ENCODE results near the gene KLHL1. TPM values are rescaled to one million over a fixed set of nuclear protein-coding genes. Genes with fewer than 3 reads are reported as not detected.
A peak's percentile ranks its signal among the peaks of the same experiment; 100 is the strongest.

Gene KLHL1
- total RNA-seq, 1 donor from 2014 or later = not detected

- no peak overlapping the region for H3K27ac Mint-ChIP-seq (ENCODE audit: unreplicated experiment)
- no peak for TF ChIP-seq CTCF (IDR thresholded peaks at IDR 0.05; ENCODE audit: unreplicated experiment)
- no peaks in the 10 kb centered on the region for H3K27me3 Mint-ChIP-seq (ENCODE audit: unreplicated experiment)
- no peaks in the 10 kb centered on the region for H3K4me1 Mint-ChIP-seq (ENCODE audit: unreplicated experiment)
- H3K9me3 Mint-ChIP-seq (ENCODE audit: unreplicated experiment) = no peaks in the 10 kb centered on the region
- no peaks in the 10 kb centered on the region for H3K36me3 Mint-ChIP-seq (ENCODE audit: low read depth, unreplicated experiment)
- H3K4me3 Mint-ChIP-seq (ENCODE audit: unreplicated experiment) = no peak overlapping the region
- DNase-seq (ENCODE audit: low spot score) = no peak
Observed at GRCh38 chr13:69879936-69880335, 228.3 kb downstream of the KLHL1 start.

DNA sequence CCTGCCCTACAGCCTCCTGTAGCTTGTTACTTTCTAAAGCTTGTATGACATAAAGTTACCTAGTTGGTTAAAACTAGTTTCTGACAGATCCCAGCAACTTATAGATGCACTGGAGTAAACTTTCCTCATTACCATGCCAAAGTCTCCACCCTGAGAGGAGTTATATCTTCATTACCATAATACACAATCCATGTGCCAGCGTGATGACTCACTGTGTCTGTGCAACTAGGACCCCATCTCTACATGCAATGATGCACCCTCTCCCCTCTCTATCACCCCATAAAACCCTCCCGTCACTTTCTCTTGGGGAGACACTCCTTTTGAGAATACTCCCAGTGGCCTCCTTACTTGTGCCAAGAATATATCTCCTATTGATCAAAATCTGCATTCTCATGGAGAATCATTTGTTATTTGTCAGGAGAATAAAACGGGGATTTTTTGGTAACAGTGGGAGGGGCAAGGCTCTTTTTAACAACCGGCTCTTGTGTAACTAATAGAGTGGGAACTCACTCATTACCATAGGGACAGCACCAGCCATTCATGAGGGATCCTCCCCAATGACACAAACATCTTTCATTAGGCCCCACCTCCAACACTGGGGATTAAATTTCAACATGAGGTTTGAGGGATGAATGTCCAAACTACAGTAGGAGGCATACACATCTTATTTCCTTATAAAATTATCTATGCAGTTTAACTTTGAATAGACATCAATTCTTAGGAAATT is 235.8 kb downstream of the KLHL1 start:
- H3K4me3 Mint-ChIP-seq (ENCODE audit: unreplicated experiment) = no peak overlapping the region
- no peaks in the 10 kb centered on the region for H3K9me3 Mint-ChIP-seq (ENCODE audit: unreplicated experiment)
- no peaks in the 10 kb centered on the region for H3K27me3 Mint-ChIP-seq (ENCODE audit: unreplicated experiment)
- H3K36me3 Mint-ChIP-seq (ENCODE audit: low read depth, unreplicated experiment) = no peaks in the 10 kb centered on the region
- TF ChIP-seq CTCF (IDR thresholded peaks at IDR 0.05; ENCODE audit: unreplicated experiment) = no peak
- no peak for DNase-seq (ENCODE audit: low spot score)
- H3K4me1 Mint-ChIP-seq (ENCODE audit: unreplicated experiment) = no peaks in the 10 kb centered on the region
- no peak overlapping the region for H3K27ac Mint-ChIP-seq (ENCODE audit: unreplicated experiment)

DNA sequence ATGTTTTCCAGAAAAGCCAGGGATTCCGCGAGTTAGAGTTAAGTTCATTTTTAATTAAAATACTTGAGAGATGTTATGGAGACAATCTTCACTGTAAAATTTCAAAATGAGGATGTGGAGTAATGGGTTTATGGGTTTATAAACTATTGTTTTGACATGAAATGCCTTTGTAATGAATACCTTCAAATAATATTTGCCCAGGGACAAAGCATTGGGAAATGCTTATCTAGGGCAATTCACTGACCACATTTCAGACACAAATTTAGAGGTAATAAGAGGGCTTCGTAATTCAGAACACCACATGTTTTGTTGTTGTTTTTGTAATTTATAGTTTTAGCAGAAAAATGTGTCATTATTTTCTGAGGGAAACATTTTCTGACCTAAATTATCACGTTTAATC is 241.7 kb downstream of the KLHL1 start:
- no peak for TF ChIP-seq CTCF (IDR thresholded peaks at IDR 0.05; ENCODE audit: unreplicated experiment)
- H3K4me3 Mint-ChIP-seq (ENCODE audit: unreplicated experiment) = no peak overlapping the region
- no peaks in the 10 kb centered on the region for H3K27me3 Mint-ChIP-seq (ENCODE audit: unreplicated experiment)
- peaks cover 5% of the 10 kb centered on the region for H3K4me1 Mint-ChIP-seq (ENCODE audit: unreplicated experiment)
- H3K9me3 Mint-ChIP-seq (ENCODE audit: unreplicated experiment) = no peaks in the 10 kb centered on the region
- DNase-seq (ENCODE audit: low spot score) = no peak
- no peaks in the 10 kb centered on the region for H3K36me3 Mint-ChIP-seq (ENCODE audit: low read depth, unreplicated experiment)
- no peak overlapping the region for H3K27ac Mint-ChIP-seq (ENCODE audit: unreplicated experiment)

- no peak for DNase-seq (ENCODE audit: low spot score)
- H3K27ac Mint-ChIP-seq (ENCODE audit: unreplicated experiment) = no peak overlapping the region
- peaks cover under 1% of the 10 kb centered on the region for H3K4me1 Mint-ChIP-seq (ENCODE audit: unreplicated experiment)
- no peaks in the 10 kb centered on the region for H3K9me3 Mint-ChIP-seq (ENCODE audit: unreplicated experiment)
- no peaks in the 10 kb centered on the region for H3K36me3 Mint-ChIP-seq (ENCODE audit: low read depth, unreplicated experiment)
- TF ChIP-seq CTCF (IDR thresholded peaks at IDR 0.05; ENCODE audit: unreplicated experiment) = peak; percentile 91
- no peaks in the 10 kb centered on the region for H3K27me3 Mint-ChIP-seq (ENCODE audit: unreplicated experiment)
- H3K4me3 Mint-ChIP-seq (ENCODE audit: unreplicated experiment) = no peak overlapping the region
Observed at GRCh38 chr13:69857183-69857821, 250.9 kb downstream of the KLHL1 start.

DNA sequence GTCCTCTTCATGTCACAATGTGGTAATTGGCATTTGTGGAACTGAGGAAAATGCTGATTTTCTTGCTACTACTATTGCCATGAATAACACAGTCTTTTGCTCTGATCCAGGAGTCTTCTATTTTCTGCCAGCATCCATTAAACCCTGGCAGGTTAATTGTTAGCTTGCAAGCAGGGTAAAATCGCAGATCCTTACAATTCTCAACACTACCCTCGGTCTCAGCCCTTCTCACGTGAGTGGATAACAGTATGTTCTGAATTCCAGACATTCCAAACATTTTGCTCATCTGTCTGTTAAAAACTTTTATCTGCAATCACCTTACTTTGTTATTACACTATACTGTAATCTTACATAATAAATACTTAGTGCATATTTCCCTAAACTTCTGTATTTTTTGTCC is 251.9 kb downstream of the KLHL1 start:
- Mint-ChIP-seq H3K27ac (ENCODE audit: unreplicated experiment) (no peak overlapping the region), H3K36me3 (ENCODE audit: low read depth, unreplicated experiment) (no peaks in the 10 kb centered on the region), H3K4me1 (ENCODE audit: unreplicated experiment) (no peaks in the 10 kb centered on the region), H3K27me3 (ENCODE audit: unreplicated experiment) (no peaks in the 10 kb centered on the region), H3K4me3 (ENCODE audit: unreplicated experiment) (no peak overlapping the region), H3K9me3 (ENCODE audit: unreplicated experiment) (no peaks in the 10 kb centered on the region)
- DNase-seq (ENCODE audit: low spot score) = no peak
- TF ChIP-seq CTCF (IDR thresholded peaks at IDR 0.05; ENCODE audit: unreplicated experiment) = no peak
